Tibial nerve (tissue), 4 donors: ENCODE results near the gene MPP4. TPM values are rescaled to one million over a fixed set of nuclear protein-coding genes. Genes with fewer than 3 reads are reported as not detected.
A peak's percentile ranks its signal among the peaks of the same experiment; 100 is the strongest.

Experiments used
- DNase-seq, 2 donors: peaks; one replicate each; pipeline ENCODE4 v3.0.0-alpha.2; 2019; ENCODE audit warnings: low spot score in 2 of 2
- H3K27ac ChIP-seq, 4 donors: fragments of 200-600 bp; sonication (generic) in 3 of 4; one replicate each; pipeline ENCODE4 v1.5.1; 2017 to 2019; ENCODE audit warnings: mild to moderate bottlenecking in 1 of 4
- H3K27me3 ChIP-seq, 2 donors: fragments of 200-600 bp; sonication (generic) in 1 of 2; one replicate each; pipeline versions ENCODE4 v1.5.1 to v1.6.0; 2017 to 2019
- H3K36me3 ChIP-seq, 3 donors: fragments of 200-600 bp; sonication (generic); one replicate each; pipeline ENCODE4 v1.5.1; 2018 to 2019
- H3K4me1 ChIP-seq, 4 donors: fragments of 200-600 bp; sonication (generic) in 3 of 4; one replicate each; pipeline ENCODE4 v1.5.1; 2017 to 2019
- H3K4me3 ChIP-seq, 4 donors: fragments of 200-600 bp; sonication (generic) in 3 of 4; one replicate each; pipeline ENCODE4 v1.5.1; 2017 to 2019; ENCODE audit warnings: mild to moderate bottlenecking in 1 of 4, moderate library complexity in 1 of 4
- H3K9me3 ChIP-seq, 4 donors: fragments of 200-600 bp; sonication (generic) in 3 of 4; one replicate each; pipeline ENCODE4 v1.5.1; 2017 to 2019
- EP300 ChIP-seq, 2 donors: sonication (generic); formaldehyde crosslinking; IDR thresholded peaks; one replicate each; pipeline ENCODE4 v1.6.1; 2017; ENCODE audit warnings: antibody characterized with exemption in 2 of 2, mild to moderate bottlenecking in 1 of 2
- POLR2A ChIP-seq, 2 donors: fragments of 450-650 bp; IDR thresholded peaks; one replicate each; pipeline ENCODE4 v1.6.1; 2017; ENCODE audit warnings: antibody characterized with exemption in 2 of 2, mild to moderate bottlenecking in 2 of 2, moderate library complexity in 2 of 2
- WGBS, 2 donors: methylation state at CpG; one replicate each; pipeline ENCODE4 v1.1.5; 2018; 5-methylcytosine and 5-hydroxymethylcytosine counted together
- total RNA-seq, 4 donors: library from RNA; depleted of rRNA; stranded (reverse); fragments of >200 nt; gene quantifications; one replicate each; pipeline ENCODE4 v1.1.0, GENCODE V29; 2016
- TF ChIP-seq, protein P1 (sequence below), 5 experiments: fragments of 200-600 bp in 3 of 5; fragments of 450-650 bp in 2 of 5; sonication (generic) in 3 of 5; IDR thresholded peaks; one replicate each; pipeline ENCODE4 v1.5.1; 2016 to 2019; ENCODE audit warnings: antibody characterized with exemption in 5 of 5, mild to moderate bottlenecking in 3 of 5, moderate library complexity in 2 of 5

The MPP4 gene
- total RNA-seq, 4 donors from 2014 or later, result 0.22 to 0.60 TPM; not detected in 2

DNA sequence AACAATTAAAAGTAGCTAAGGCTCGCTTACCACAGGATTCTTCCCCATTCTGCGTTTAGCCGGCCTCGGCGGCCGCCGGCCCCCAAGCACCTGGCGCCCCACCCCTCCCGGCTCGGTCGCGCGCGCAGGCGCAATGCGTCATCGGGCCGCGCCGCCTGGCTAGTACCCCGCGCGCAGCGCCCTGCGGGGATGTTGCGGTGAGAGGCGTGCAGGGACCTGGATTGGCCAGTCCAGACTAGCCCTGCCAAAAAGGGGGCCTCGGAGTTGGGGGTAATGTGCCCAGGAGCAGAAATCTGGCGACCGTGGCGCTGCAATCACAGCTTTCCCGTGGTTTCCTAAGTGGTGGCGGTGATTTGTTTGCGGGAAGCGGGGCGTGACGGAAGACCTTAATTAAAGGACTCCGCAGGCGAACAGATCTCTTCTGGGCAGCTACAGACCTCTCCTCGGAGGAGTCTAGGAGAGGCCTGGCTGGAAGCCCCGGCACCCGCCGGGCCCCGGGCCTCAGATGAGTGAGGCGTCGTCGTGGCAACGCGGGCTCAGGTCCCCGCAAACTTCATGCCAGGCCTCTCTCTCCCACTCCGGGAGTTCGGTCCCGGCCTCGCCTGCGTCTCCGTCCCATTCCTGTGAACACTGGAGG, 55.7 kb downstream of the MPP4 start:
- Histone ChIP-seq H3K27me3 (no peaks in the 10 kb centered on the region), H3K9me3 (no peaks in the 10 kb centered on the region), H3K4me1 (peaks cover 0 to 19% (median 0%) of the 10 kb centered on the region in 4 donors), H3K4me3 (peak overlapping the region; percentile 76 to 98 (median 83)), H3K27ac (peak overlapping the region; percentile 90 to 98 (median 94)), H3K36me3 (peaks cover 0 to 13% (median 0%) of the 10 kb centered on the region in 3 donors)
- 0 to 1% methylated on average over 38 to 44 of the region's 56 CpGs for WGBS, 2 donors
- TF ChIP-seq, protein P1, sequence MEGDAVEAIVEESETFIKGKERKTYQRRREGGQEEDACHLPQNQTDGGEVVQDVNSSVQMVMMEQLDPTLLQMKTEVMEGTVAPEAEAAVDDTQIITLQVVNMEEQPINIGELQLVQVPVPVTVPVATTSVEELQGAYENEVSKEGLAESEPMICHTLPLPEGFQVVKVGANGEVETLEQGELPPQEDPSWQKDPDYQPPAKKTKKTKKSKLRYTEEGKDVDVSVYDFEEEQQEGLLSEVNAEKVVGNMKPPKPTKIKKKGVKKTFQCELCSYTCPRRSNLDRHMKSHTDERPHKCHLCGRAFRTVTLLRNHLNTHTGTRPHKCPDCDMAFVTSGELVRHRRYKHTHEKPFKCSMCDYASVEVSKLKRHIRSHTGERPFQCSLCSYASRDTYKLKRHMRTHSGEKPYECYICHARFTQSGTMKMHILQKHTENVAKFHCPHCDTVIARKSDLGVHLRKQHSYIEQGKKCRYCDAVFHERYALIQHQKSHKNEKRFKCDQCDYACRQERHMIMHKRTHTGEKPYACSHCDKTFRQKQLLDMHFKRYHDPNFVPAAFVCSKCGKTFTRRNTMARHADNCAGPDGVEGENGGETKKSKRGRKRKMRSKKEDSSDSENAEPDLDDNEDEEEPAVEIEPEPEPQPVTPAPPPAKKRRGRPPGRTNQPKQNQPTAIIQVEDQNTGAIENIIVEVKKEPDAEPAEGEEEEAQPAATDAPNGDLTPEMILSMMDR (IDR thresholded peaks at IDR 0.05), result peak in 1 of 5 experiments; percentile 26
- TF ChIP-seq EP300 (IDR thresholded peaks at IDR 0.05) (peak in 1 of 2 donors; percentile 91), POLR2A (IDR thresholded peaks at IDR 0.05) (peak; percentile 53 to 81)
- DNase-seq, result peak; percentile 51 to 68

DNA sequence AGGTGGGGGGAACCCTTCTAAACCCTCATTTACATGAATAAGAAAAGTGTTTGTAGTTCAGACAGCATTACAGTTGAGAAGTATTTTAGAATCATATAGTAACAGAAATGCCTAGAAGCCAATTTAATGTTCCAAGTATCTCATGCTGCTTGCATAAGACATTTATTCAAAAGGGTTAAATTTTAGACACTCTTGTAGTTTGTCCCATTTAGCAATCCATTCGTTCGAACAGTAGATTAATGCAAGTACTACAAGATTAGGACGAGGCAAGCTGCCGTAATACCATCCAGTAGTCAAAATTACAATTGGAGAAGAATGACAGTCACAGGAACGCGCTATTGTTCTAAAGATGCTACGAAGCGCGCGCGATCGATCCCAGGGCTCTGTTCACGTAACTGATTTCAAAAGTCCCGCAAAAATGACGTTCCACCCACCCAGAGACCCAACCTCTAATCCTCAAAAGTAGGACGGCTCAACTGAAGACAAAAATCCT, 56.3 kb downstream of the MPP4 start:
- H3K4me1 ChIP-seq, result peaks cover 0 to 19% (median 0%) of the 10 kb centered on the region in 4 donors
- no peaks in the 10 kb centered on the region for H3K27me3 ChIP-seq
- DNase-seq, result no peak
- peaks cover 0 to 18% (median 0%) of the 10 kb centered on the region in 3 donors for H3K36me3 ChIP-seq
- peak overlapping the region; percentile 76 to 98 (median 83) for H3K4me3 ChIP-seq
- no peaks in the 10 kb centered on the region for H3K9me3 ChIP-seq
- TF ChIP-seq, protein P1 (IDR thresholded peaks at IDR 0.05), result no peak
- TF ChIP-seq EP300 (IDR thresholded peaks at IDR 0.05) (no peak), POLR2A (IDR thresholded peaks at IDR 0.05) (no peak)
- WGBS, 2 donors, result 0 to 1% methylated on average over 16 of the region's 16 CpGs
- peak overlapping the region; percentile 90 to 98 (median 94) for H3K27ac ChIP-seq

DNA sequence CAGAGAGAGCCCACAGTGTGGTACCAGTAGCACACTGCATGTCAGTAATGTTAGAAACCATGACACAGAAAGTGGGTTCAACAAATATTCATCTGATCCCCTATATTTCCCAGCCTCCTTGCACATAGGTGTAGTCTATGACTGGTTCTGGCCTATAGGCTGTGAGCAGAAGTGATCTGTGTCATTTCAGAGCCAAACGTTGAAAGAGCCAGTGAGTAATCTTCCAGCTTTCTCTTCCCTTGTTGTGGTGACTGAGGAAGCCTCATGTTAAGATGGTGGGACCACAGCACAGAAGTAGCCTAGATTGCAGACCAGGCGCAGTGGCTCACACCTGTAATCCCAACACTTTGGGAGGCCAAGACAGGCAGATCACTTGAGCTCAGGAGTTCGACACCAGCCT, 59.2 kb downstream of the MPP4 start:
- no peak for DNase-seq
- Histone ChIP-seq H3K27ac (no peak overlapping the region), H3K27me3 (no peaks in the 10 kb centered on the region), H3K4me1 (peaks cover 0 to 14% (median 0%) of the 10 kb centered on the region in 4 donors), H3K4me3 (no peak overlapping the region), H3K9me3 (no peaks in the 10 kb centered on the region), H3K36me3 (peaks cover 0 to 47% (median 0%) of the 10 kb centered on the region in 3 donors)
- TF ChIP-seq POLR2A (IDR thresholded peaks at IDR 0.05), result no peak
- TF ChIP-seq, protein P1 (IDR thresholded peaks at IDR 0.05), result no peak
- WGBS, 2 donors, result 74 to 90% methylated on average over 3 of the region's 3 CpGs

DNA sequence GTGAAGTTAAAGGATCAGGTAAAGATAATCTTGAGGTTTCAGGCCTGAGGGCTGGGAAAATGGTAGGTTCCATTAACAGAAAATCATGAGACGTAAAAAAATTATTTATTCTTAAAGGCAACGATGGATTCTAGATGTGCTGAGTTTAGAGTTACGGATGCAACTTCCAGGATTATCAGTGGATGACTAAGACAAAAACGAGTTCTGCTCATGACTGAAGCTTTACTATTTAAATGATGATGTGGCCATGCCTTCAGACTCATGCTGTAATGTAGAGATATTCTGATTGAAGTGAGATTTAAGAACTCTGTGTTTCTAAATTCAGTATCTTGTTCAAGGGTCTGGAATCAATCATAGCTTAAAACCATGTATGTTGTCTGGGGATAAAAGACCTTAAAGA, 60.1 kb downstream of the MPP4 start:
- Histone ChIP-seq H3K27me3 (no peaks in the 10 kb centered on the region), H3K27ac (no peak overlapping the region), H3K9me3 (no peaks in the 10 kb centered on the region), H3K36me3 (peaks cover 0 to 54% (median 0%) of the 10 kb centered on the region in 3 donors), H3K4me1 (peaks cover 0 to 6% (median 0%) of the 10 kb centered on the region in 4 donors), H3K4me3 (no peak overlapping the region)
- DNase-seq, result no peak
- WGBS, 2 donors, result 72 to 80% methylated on average over 4 of the region's 4 CpGs
- TF ChIP-seq POLR2A (IDR thresholded peaks at IDR 0.05), result no peak

DNA sequence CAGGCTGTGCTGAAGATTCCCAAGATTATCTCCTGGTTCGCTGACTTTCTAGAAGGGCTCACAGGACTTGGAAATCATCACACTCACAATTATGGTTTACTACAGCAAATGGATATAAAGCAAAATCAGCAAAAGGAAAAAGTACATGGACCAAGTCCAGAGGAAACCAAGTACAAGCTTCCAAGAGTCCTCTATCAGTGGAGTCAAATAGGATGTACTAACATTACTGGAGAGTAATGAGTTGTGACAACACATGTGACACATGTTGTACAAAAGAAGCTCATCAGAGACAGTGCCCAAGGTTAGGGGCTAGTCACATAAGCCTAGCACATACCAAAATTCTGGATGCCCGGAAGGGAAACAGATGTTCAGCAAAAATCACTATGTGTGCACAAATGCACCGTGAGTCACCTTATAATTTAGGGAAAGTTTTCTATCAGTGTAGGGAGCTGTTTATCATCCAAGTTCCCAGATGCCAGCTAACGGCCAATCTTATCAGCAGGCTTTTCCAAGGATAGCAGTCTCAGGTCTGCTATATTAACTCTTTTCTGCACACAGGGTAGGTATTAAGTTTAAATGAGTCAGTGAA, 64.7 kb downstream of the MPP4 start:
- Histone ChIP-seq H3K36me3 (peaks cover 0 to 87% (median 2%) of the 10 kb centered on the region in 3 donors), H3K27me3 (no peaks in the 10 kb centered on the region), H3K9me3 (no peaks in the 10 kb centered on the region), H3K4me1 (no peaks in the 10 kb centered on the region), H3K4me3 (no peak overlapping the region), H3K27ac (no peak overlapping the region)
- DNase-seq, result no peak
- TF ChIP-seq POLR2A (IDR thresholded peaks at IDR 0.05) (no peak), EP300 (IDR thresholded peaks at IDR 0.05) (no peak)
- TF ChIP-seq, protein P1 (IDR thresholded peaks at IDR 0.05), result no peak
- WGBS, 2 donors, result 85 to 93% methylated on average over 4 of the region's 4 CpGs
